ENCODE results near the gene TUT7.

The TUT7 gene

DNA sequence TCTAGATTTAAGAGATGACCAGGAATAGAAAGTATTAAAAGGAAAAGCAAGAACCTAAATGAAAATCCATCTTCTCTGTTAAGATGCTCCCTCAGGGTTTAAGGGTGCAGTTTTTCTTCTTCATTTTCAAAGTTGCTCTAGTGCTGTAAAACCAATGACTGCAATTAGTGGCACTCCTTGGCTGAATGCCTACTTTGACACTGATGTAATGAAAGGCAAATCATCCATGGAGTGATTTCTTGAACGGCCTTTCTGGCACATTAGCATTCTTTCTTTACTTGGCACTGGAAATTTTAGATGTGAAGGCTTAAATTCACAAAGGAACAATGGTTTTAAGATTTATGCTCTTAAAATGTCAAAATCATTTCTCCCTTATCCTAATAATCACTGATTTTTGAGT is 52.5 kb downstream of the TUT7 start:
- no peak for TF ChIP-seq FOXP2 (optimal IDR thresholded peaks at IDR 0.05; ENCODE audit: borderline replicate concordance, extremely low read depth, extremely low read length, insufficient read depth)
- TF ChIP-seq, protein P1, sequence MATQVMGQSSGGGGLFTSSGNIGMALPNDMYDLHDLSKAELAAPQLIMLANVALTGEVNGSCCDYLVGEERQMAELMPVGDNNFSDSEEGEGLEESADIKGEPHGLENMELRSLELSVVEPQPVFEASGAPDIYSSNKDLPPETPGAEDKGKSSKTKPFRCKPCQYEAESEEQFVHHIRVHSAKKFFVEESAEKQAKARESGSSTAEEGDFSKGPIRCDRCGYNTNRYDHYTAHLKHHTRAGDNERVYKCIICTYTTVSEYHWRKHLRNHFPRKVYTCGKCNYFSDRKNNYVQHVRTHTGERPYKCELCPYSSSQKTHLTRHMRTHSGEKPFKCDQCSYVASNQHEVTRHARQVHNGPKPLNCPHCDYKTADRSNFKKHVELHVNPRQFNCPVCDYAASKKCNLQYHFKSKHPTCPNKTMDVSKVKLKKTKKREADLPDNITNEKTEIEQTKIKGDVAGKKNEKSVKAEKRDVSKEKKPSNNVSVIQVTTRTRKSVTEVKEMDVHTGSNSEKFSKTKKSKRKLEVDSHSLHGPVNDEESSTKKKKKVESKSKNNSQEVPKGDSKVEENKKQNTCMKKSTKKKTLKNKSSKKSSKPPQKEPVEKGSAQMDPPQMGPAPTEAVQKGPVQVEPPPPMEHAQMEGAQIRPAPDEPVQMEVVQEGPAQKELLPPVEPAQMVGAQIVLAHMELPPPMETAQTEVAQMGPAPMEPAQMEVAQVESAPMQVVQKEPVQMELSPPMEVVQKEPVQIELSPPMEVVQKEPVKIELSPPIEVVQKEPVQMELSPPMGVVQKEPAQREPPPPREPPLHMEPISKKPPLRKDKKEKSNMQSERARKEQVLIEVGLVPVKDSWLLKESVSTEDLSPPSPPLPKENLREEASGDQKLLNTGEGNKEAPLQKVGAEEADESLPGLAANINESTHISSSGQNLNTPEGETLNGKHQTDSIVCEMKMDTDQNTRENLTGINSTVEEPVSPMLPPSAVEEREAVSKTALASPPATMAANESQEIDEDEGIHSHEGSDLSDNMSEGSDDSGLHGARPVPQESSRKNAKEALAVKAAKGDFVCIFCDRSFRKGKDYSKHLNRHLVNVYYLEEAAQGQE (IDR thresholded peaks at IDR 0.05; ENCODE audit: insufficient read depth in 1 of 2, low read depth in 2 of 2, low read length in 2 of 2) = no peak
- TF ChIP-seq SIN3A (IDR thresholded peaks at IDR 0.05; ENCODE audit: borderline replicate concordance, insufficient read depth, low read length) = no peak

DNA sequence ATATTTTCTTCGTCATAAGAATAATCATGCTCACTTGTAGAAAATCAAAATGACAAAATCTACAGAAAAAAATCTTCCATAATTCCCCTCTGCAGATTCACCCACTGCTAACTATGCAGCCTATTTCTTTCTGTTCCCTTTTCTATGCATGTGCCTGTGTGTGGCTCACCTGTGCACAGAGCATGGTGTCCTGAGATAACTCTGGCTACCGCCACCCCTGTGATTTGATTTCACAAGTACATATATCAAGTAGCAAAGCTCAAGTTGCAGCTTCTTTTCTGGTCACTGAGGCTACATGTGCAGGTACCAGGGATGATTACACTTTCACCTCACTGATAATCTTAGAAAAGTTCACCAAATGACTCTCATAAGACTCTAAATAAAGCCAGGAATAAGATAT is 53.5 kb downstream of the TUT7 start:
- TF ChIP-seq TAF1 (IDR thresholded peaks at IDR 0.05; ENCODE audit: borderline replicate concordance, insufficient read depth, low read length) (no peak), POLR2AphosphoS5 (IDR thresholded peaks at IDR 0.05; ENCODE audit: low read depth, low read length) (no peak), FOXP2 (optimal IDR thresholded peaks at IDR 0.05; ENCODE audit: borderline replicate concordance, extremely low read depth, extremely low read length, insufficient read depth) (no peak), SIN3A (IDR thresholded peaks at IDR 0.05; ENCODE audit: borderline replicate concordance, insufficient read depth, low read length) (no peak)
- TF ChIP-seq, protein P1 (IDR thresholded peaks at IDR 0.05; ENCODE audit: insufficient read depth in 1 of 2, low read depth in 2 of 2, low read length in 2 of 2) = no peak

DNA sequence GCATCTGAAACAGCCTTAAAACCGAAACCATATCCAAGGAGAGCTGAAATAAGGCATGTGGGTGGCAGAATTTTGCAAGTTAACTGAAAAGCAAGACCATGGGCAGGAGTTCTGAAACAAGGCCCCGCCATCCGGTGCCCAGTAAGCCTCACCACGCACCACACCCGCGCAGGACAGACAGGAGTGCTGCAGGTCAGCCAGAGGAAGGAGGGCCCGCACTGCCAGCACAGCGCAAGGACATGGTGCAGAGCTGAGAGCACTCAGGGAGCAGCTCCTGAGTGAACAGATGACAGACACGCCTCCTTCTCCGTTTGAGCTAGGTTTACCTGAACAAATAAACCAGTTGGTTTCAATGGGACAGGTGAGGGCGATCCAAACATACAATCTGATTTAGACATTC is 55.3 kb downstream of the TUT7 start:
- no peak for TF ChIP-seq FOXP2 (optimal IDR thresholded peaks at IDR 0.05; ENCODE audit: borderline replicate concordance, extremely low read depth, extremely low read length, insufficient read depth)
- no peak for TF ChIP-seq TAF1 (IDR thresholded peaks at IDR 0.05; ENCODE audit: borderline replicate concordance, insufficient read depth, low read length)
- TF ChIP-seq SIN3A (IDR thresholded peaks at IDR 0.05; ENCODE audit: borderline replicate concordance, insufficient read depth, low read length) = no peak
- TF ChIP-seq, protein P1 (IDR thresholded peaks at IDR 0.05; ENCODE audit: insufficient read depth in 1 of 2, low read depth in 2 of 2, low read length in 2 of 2) = no peak
- no peak for TF ChIP-seq POLR2AphosphoS5 (IDR thresholded peaks at IDR 0.05; ENCODE audit: low read depth, low read length)

DNA sequence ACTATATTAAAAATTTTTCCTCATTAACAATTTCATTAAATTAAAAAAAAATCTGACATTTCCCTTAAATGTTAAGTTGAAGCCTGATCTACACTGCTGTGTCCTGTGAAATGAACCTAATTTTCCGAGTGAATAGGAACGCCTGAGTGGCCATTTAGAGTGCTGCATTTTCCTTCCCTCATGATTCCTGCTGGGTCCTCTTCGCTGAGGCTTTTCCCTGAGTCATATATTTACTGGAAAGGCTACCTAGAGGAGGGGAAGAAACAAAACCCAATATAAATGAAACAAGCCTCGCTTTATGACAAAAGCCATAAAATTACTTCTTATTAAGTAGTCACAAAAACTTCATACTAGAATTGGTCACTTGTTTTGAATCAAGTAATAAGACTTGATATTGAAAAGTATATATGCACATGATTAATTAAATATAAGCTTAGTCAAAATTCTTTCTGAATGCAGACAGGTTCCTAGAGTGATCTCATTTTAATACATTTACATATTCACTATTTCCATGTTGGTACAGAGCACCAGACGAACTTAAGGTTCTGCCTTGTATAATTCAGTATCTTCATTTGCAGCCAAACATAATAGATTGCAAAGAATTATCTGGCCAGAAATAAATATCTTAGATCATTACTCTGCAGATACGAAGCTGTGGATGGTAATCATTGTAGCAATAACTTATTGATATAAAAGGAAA is 65.6 kb downstream of the TUT7 start:
- TF ChIP-seq FOXP2 (optimal IDR thresholded peaks at IDR 0.05; ENCODE audit: borderline replicate concordance, extremely low read depth, extremely low read length, insufficient read depth) (no peak), TAF1 (IDR thresholded peaks at IDR 0.05; ENCODE audit: borderline replicate concordance, insufficient read depth, low read length) (no peak), SIN3A (IDR thresholded peaks at IDR 0.05; ENCODE audit: borderline replicate concordance, insufficient read depth, low read length) (no peak), POLR2AphosphoS5 (IDR thresholded peaks at IDR 0.05; ENCODE audit: low read depth, low read length) (no peak)
- TF ChIP-seq, protein P1 (IDR thresholded peaks at IDR 0.05; ENCODE audit: insufficient read depth in 1 of 2, low read depth in 2 of 2, low read length in 2 of 2) = no peak

Data from PFSK-1 (cell line).